Measurements from ENCODE around the gene CHP1.
"Not testable (repeated sequence)": the region's sequence is repeated elsewhere in the genome, so short reads cannot be mapped to it uniquely, and the experiment has no call there.

Gene CHP1

GRCh38 chr15:41258750-41259471 is 27.8 kb downstream of the CHP1 start:
- no peak for DNase-seq

GRCh38 chr15:41259546-41260189 is 28.6 kb downstream of the CHP1 start:
- DNase-seq: no peak

DNA sequence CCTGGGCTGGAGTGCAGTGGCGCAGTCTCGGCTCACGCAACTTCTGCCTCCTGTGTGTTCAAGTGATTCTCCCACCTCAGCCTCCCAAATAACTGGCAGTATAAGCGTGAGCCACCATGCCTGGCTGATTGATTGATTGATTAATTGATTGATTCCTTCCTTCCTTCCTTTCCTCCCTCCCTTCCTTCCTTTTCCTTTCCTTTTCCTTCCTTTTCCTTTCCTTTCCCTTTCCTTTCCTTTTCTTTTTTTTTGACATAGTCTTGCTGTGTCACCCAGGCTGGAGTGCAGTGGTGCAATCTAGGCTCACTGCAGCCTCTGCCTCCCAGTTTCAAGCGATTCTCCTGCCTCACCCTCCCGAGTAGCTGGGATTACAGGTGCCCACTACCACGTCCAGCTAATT is 29.9 kb downstream of the CHP1 start:
- not testable (repeated sequence) for DNase-seq

GRCh38 chr15:41262571-41262970 is 31.5 kb downstream of the CHP1 start:
- DNase-seq: no peak

DNA sequence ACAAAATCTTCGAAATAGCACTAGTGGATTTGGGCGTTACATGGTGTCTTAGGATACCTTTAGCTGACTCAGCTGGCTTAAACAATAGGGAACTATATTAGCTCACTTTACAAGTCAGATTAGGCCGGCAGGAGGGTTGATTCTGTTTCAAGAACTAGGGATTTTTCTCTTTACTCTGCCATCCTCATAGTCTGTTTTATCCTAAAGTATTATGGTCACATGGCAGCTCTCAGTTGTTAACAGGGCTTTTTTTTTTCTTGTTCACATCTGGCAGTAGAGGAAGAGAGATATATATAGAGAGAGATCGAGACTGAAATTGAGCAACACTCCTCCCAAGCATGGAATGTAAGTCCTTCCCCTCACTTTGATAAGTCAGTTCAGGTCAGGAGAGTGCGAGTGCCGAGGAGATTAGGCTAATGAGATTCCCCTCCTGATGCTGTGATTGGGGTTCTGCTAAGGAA is 32.9 kb downstream of the CHP1 start:
- DNase-seq: no peak

DNA sequence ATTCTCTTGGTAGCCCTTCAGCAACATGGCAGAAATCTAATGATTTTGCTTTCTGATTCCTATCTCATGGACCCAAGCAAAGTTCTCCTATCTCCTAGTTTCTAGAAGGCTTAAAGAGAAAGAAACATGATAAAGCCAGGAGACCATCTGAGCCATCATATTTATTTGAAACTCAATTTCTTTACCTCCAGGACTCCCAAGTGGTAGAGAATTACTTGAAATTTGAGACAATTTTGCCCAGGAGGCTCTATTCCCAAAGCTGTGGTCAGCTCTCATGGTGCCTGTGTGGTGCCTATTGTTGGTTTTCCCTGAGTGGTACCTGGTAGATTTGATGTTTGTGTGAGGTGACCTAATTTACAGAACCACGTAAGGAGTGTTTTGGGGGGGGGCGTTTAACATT is 38.8 kb downstream of the CHP1 start:
- no peak for DNase-seq

GRCh38 chr15:41276831-41277230 is 45.8 kb downstream of the CHP1 start:
- no peak for DNase-seq

- DNase-seq: no peak
These were observed 47.3 kb downstream of the CHP1 start for GRCh38 chr15:41278319-41278718.

DNA sequence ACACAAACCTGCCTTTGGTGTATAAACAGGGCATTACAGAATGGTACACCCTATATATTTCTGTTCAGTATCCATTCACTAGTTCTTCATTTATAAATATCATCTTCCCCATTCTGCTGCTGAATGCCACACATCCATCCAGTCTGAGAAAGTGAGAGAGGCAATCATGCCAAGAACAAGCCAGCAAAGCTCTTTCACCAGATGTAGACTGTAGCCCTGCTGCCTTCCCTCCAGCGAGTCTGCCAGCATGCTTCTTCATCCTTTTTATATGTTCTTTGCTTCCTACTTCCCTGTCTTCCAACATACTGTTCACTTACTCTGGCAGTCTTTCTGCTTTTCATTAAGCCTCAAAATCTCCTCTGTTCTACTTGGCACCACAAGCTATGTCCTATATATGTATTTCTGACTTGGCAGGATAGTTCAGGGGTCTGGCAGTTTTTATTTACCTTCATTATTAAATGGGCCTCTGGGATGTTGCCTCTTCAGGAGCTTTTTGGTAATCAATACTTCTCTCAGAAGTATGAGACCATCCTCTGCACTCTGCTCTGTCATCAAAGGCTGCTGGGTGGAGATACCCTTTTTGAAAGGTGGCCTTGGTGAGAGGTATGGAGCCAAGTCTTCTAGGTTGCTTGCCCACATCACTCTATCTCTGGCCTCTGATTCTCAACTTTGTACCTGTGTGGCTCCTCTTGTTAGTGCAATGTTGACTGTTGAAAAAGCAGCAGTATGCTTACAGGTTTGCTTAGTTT is 48.6 kb downstream of the CHP1 start:
- no peak for DNase-seq

GRCh38 chr15:41281236-41281635 is 50.2 kb downstream of the CHP1 start:
- DNase-seq: no peak

GRCh38 chr15:41282436-41282835 is 51.4 kb downstream of the CHP1 start:
- not testable (repeated sequence) for DNase-seq

DNA sequence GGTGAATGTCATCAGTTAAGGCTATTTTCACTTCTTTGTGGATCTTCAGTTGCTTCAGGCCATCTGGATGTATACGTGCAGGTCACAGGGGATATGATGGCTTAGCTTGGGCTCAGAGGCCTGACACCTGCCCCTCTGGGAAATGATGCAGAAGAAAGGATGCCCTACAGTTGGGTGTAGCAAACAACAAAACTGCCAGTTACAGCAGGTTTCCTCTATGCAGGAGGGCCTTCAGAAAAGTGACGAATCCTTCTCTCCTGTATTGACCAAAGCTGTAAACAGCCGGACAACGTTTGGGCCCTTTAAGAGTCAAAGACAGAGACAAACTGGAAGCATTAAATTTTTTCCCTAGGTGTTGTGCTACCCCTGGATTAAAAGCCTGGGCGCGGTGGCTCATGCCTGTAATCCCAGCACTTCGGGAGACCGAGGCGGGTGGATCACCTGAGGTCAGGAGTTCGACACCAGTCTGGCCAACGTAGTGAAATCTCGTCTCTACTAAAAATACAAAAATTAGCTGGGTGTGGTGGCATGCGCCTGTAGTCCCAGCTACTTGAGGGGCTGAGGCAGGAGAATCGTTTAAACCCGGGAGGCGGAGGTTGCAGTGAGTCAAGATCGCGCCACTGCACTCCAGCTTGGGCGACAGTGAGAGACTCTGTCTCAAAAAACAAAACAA is 52.0 kb downstream of the CHP1 start:
- not testable (repeated sequence) for DNase-seq

GRCh38 chr15:41283653-41284426 is 52.8 kb downstream of the CHP1 start:
- DNase-seq: peak; percentile 99

- peak; percentile 45 for DNase-seq
These were observed 53.5 kb downstream of the CHP1 start for GRCh38 chr15:41284427-41285177.

DNA sequence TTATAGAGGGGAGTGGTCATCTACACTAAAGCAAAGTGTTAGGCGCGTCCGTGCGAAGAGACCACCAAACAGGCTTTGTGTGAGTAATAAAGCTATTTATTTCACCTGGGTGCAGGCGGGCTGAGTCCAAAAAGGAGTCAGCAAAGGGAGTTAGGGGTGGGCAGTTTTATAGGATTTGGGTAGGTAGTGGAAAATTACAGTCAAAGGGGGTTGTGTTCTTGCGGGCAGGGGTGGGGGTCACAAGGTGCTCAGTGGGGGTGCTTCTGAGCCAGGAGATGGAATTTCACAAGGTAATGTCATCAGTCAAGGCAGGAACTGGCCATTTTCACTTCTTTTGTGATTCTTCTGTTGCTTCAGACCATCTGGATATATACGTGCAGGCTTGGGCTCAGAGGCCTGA is 54.2 kb downstream of the CHP1 start:
- DNase-seq: no peak

DNA sequence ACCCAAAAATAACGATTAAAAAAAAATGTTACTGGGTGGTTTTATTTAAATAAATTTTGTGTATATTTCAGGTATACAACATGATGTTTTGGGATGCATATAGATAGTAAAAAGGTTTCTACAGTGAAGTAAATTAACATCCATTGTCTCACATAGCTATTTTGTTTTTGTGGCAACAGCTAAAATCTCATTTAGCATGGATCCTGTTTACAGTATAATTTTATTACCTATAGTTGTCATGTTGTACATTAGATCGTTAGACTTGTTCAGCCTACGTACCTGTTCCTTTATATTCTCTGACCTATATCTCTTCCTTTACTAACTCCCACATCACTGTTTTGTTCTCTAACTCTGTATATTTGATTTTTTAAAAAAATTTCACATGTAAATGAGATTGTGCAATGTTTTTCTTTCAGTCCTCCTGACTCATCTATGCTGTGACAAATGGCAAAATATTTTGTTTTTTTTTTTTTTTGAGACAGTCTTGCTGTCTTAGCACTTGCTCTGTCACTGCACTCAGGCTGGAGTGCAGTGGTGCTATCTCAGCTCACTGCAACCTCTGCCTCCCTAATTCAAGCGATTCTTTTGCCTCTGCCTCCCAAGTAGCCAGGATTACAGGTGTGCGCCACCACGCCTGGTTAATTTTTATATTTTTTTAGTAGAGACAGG is 55.7 kb downstream of the CHP1 start:
- DNase-seq: no peak

- no peak for DNase-seq
These were observed 57.4 kb downstream of the CHP1 start for GRCh38 chr15:41288464-41288863.

DNA sequence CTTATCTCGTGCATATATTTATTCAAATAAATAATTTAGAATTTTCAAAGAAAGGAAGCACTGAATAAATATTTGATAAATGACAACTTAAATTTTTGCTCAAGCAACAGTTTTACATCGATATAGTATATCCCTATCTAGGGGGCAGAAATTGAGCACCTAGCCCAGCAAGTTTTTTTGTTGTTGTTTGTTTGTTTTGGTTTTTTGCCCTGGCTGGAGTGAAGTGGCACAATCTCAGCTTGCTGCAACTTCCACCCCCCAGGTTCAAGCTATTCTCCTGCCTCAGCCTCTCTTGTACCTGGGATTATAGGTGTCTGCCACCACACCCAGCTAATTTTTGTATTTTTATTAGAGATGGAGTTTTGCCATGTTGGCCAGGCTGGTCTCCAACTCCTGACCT is 58.9 kb downstream of the CHP1 start:
- DNase-seq: no peak

DNA sequence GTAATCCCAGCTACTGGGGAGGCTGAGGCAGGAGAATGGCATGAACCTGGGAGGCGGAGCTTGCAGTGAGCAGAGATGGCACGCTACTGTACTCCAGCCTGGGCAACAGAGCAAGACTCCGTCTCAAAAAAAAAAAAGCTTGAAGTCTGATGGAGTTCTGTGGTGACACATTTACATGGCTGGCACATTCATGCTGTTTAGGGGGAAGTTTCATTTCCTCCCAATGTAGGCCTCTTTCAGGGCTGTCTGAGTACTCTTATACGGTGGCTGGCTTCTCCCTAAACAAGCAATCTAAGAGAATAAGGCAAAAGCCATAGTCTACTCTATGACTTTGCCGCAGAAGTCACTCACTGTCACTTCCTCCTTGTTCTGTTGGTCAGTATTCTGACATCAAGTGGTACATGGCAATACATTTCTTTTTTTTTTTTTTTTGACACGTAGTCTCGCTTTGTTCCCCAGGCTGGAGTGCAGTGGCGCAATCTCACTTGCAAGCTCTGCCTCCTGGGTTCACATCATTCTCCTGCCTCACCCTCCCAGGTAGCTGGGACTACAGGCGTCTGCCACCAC is 60.1 kb downstream of the CHP1 start:
- peak; percentile 7 for DNase-seq

GRCh38 chr15:41292521-41292920 is 61.5 kb downstream of the CHP1 start:
- no peak for DNase-seq

- DNase-seq: not testable (repeated sequence)
These were observed 70.1 kb downstream of the CHP1 start for GRCh38 chr15:41301139-41301538.

Data from CD4-positive, alpha-beta T cell treated with Interleukin-4 for 4 hours (primary cell).